ENCODE data around the gene COBL.

Gene COBL

DNA sequence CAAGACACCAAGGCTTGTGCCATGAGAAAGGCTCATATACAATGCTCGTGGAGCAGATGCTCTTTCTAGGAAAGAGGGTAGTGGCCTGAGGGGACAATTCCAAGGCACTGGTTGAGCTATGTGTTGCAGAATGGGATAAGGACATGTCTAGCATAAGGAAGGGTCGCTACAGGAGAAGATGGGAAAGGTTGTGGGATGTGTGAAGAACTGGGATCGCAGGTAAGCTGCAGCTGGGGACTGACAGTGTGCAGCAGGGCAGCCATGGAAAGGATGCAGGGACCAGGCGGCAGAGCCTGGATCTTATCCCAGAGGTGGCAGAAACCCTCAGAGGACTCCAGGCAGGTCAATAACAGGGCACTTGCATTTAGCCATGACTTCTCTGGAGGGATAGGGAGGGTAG, 56.1 kb downstream of the COBL start:
- Histone ChIP-seq H3K4me3 (no peak overlapping the region), H3K27ac (no peak overlapping the region)

DNA sequence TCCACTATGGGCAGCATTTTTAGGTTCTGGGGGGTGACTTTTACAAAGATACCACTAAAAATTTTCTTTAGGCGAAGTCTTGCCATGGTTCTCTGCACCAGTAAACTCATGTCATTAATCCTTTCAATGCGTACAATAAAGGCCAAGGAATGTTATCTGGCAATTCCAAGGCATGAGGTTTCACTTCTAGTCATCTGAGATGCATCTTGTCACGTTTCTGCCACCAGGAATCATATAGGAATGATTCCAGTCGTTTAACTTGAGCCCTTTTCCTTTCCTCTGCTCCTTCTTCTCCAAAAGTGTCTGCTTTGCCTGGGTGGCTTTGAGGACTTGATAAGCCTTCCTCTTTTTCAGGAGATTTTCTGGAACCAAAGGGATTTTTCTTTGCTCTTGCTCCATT, 56.8 kb downstream of the COBL start:
- Histone ChIP-seq H3K4me3 (no peak overlapping the region), H3K27ac (no peak overlapping the region)

GRCh38 chr7:51256916-51257315, 59.7 kb downstream of the COBL start:
- no peak overlapping the region for H3K4me3 ChIP-seq

DNA sequence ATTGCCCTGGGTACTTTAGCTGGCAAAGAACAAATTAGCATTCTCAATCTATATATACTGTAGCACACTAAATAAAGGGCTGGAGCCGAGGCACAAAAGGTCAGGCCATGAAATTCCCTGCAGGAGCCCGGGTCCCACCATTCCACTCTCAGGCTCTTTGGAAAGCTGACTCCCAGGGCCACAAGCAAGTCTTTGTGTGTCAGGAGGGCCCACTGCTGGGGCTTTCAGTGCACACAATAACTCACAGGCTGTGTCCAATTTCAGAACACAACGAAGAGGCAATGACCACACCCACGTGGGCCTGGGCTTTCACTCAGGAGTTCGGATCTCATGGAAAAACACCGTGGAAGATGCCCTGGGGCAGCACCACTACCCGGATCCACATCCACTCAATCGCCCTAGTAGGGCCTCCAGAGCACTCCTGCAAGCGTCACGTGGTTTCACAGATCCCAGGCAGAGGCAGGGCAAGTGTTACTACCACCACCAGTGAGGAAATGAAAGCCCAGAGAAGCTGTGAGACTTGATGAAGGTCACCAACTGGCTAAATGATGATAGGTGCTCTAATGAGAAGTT, 60.3 kb downstream of the COBL start:
- Histone ChIP-seq H3K4me3 (no peak overlapping the region), H3K27ac (no peak overlapping the region)

More at GRCh38 chr7:51256916-51257315, 59.7 kb downstream of the COBL start:
- no peak overlapping the region for H3K27ac ChIP-seq

DNA sequence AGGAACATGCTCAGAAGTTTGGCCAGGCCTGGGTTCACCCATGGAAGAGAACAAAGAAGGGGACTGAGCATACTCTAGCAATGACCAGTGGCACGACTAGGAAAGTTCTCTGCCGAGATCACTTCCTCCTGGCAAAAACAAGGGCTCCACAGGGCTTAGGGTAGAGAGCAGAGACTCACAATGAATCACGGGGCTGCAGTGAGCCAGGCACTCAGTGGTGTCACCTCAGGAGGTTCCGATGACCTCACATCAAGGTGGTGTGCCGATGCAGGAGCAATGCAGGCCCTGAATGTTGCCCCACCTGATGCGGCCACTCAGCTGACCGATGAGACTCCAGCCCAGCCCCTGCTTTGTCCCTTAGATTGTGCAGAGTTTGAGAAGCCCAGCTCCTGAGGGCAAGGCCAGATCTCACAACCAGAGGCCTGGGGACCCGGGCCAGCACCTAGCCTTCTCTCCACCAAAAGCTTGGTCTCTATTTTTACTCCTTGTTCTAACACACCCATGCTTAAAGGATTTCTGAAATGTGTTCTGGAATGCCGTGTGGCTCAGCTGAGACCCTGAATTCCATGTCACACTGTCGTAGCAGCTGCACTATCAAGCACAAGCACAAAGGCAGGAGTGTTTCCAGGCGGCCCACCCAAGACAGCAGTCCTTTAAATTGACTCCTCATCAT, 60.9 kb downstream of the COBL start:
- H3K27ac ChIP-seq = no peak overlapping the region

GRCh38 chr7:51255036-51255435, 61.6 kb downstream of the COBL start:
- no peak overlapping the region for H3K27ac ChIP-seq
- no peak overlapping the region for H3K4me3 ChIP-seq

More for the DNA sequence above, 60.9 kb downstream of the COBL start:
- H3K4me3 ChIP-seq = no peak overlapping the region

- Histone ChIP-seq H3K27ac (no peak overlapping the region), H3K4me3 (no peak overlapping the region)
Measured at GRCh38 chr7:51253157-51253556, 63.5 kb downstream of the COBL start.

DNA sequence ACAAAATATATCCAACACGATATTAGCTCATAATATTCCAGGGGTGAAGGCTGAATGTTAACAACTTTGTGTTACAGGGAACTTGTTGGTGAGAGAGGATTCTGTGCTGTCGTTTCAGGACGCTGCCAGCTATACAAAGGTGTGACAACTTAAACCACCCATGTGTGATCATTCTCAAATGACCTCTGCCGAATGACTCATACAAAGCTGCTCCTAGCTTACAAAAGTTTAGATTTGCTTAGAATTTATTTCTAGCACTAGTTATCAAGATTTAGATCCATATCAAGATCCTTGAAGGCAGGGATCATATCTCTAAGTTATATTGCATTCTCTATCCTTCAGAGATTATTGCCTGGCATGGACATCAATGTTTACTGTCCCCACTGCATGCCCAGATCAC, 65.3 kb downstream of the COBL start:
- Histone ChIP-seq H3K4me3 (no peak overlapping the region), H3K27ac (no peak overlapping the region)

GRCh38 chr7:51250512-51250911, 66.1 kb downstream of the COBL start:
- H3K27ac ChIP-seq = no peak overlapping the region
- H3K4me3 ChIP-seq = no peak overlapping the region

- Histone ChIP-seq H3K4me3 (no peak overlapping the region), H3K27ac (no peak overlapping the region)
Measured at GRCh38 chr7:51249991-51250390, 66.6 kb downstream of the COBL start.

DNA sequence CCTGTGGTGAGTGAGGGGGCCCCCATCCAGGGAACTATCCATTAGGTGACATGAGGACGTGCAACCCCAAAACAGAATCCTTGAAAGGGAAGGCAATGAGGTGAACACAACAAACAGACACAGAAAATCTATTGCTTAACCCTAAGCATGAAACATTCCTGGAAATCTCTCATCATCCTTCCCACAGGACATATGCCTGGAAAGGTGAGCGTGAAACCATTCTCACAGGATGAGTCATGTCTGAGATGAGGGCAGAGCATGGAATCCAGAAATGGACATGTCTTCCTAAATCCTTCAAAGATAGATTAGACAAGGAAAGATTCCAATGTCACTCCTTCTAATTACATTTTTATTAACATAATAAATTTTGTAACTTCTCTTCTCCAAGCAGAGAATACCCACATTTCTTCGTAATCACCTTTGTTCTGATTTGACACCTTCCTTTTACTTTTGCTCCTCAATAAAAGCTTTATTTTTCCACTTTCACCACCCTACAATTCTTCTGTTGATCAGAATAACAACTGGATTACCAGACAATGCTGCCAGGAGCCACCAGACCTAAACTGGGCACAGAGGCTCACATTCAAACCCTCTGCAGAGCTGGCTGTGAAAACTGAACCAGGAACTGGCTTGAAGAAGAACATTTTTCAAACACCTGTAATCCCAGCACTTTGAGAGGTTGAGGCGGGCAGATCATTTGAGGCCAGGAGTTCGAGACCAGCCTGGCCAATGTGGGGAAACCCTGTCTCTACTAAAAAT, 67.2 kb downstream of the COBL start:
- Histone ChIP-seq H3K4me3 (no peak overlapping the region), H3K27ac (no peak overlapping the region)

GRCh38 chr7:51246258-51247245, 70.1 kb downstream of the COBL start:
- Histone ChIP-seq H3K4me3 (no peak overlapping the region), H3K27ac (no peak overlapping the region)

- H3K4me3 ChIP-seq = no peak overlapping the region
- H3K27ac ChIP-seq = no peak overlapping the region
Measured at GRCh38 chr7:51244885-51245284, 71.7 kb downstream of the COBL start.

- H3K4me3 ChIP-seq = no peak overlapping the region
- no peak overlapping the region for H3K27ac ChIP-seq
Measured at GRCh38 chr7:51244053-51244452, 72.6 kb downstream of the COBL start.

DNA sequence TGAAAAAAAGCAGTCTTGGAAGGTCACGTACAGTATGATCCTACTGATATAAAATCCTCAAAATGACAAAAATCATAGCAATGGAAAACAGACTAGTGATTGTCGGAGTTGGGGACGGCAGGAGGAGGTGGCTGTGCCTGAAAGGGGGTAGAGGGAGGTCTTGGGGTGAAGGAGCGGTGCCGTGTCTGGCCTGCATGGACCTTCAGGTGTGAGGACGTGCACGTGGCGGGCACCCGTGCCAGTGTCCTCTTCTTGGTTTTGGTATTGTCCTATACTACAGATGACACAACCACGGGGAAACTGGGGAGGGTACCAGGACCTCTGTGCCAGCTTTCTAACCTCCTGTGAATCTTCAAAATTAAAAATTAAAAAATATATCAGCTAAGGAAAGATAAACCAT, 73.0 kb downstream of the COBL start:
- Histone ChIP-seq H3K27ac (no peak overlapping the region), H3K4me3 (no peak overlapping the region)

GRCh38 chr7:51242881-51243518, 73.6 kb downstream of the COBL start:
- no peak overlapping the region for H3K27ac ChIP-seq
- H3K4me3 ChIP-seq = no peak overlapping the region

DNA sequence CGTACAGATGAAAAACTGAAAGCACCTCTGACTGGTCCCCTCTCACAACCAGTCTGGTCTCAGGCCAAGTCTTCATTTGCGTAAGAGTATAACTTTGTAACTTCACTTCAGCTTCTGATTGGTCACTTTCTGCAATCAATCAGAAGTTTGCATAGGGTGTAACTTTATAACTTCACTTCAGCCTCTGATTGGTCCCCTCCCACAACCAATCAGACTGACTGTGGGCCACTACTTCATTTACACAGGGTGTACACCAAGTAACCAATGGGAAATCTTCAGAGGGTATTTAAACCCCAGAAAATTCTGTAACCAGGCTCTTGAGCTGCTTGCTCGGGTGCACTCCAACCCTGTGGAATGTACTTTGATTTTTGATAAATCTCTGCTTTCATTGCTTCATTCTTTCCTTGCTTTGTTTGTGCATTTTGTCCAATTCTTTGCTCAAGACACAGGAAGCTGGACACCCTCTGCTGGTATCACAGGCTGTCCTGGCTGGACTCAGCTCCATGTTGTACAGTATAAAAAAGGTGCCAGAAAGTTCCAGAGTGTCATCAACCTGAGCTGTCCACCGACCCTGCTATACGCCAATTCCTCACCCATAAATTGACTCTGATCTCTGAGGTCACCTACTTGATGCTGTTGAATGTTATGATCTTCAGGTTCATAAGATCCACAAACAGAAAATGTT, 74.5 kb downstream of the COBL start:
- H3K27ac ChIP-seq = no peak overlapping the region
- H3K4me3 ChIP-seq = no peak overlapping the region

DNA sequence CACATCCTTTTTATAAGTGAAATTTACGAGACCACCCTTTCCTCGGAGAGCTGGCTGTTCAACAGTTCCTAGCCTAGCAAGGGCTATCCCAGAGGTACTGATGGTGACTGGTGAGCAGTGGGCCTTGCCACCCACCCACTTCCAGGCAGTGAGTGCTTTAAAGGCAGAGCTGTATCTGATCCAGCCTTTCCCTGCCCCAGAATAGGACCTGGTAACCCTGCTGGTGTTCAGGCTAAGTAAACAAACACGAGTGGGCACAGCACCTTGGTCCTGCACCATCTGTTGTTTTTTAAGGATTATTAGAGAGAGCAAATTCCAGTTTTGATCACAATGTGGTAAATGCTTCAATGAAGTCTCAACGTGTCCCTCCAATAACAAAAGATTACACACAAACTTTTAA, 75.7 kb downstream of the COBL start:
- no peak overlapping the region for H3K4me3 ChIP-seq
- no peak overlapping the region for H3K27ac ChIP-seq

DNA sequence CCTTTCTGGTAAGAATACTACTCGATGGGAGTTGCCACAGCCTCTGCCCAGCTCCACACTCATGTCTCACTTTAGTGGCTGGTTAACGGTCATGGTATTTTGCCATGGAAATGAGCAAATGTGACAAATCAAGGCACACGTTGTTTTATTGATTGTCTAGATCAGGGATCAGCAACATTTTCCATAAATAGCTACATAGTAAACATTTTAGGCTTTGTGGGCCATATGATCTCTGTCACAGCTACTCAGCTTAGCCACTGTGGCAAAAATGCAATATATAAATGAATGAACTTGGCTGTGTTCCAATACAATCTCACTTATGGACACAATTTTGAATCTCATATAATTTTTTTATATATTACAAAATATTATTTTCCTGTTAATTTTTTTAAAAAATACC, 76.9 kb downstream of the COBL start:
- Histone ChIP-seq H3K27ac (no peak overlapping the region), H3K4me3 (no peak overlapping the region)

Data from skin epidermis (tissue), 12 donors.